Anterior cingulate cortex (tissue), 58 donors: ENCODE measurements around the gene ATP2A1.
"Not testable (repeated sequence)": the region's sequence is repeated elsewhere in the genome, so short reads cannot be mapped to it uniquely, and the experiment has no call there.

ENCODE experiments used
- DNase-seq, 58 donors: peaks; one replicate each; lab custom pipeline; 2025; lab: John Stamatoyannopoulos, UW

Gene ATP2A1

DNA sequence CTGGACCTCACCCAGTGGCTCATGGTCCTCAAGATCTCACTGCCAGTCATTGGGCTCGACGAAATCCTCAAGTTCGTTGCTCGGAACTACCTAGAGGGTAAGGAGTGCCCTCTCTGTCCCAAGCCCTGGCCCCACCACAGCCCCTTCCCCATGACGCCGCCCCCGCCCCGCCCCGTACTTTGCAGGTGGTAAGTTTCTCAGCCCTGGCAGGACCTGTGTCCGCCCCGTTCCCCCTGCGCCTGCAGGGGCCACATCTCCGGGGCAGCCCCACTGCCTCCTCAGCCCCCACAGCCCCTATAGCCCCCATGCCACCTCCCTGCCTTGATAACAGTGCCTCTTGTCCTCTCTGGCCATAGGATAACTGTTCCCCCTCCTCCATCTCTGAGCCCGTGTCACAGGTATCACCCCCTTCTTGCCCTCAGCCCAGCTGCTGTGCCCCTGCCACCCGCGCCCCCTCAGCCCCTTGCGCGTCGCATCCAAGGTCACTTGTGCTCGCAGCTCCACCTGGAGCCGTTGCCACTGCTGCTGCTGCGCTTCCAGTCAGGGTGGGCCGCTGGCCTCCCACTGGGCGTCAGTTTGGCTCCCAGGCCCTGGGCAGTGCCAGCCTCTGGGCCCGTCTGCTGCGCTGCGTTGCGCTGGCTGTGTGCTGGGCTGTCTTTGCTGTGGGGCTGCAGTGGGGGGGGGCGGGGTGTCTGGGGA, 25.2 kb downstream of the ATP2A1 start:
- no peak for DNase-seq

- no peak for DNase-seq
Measured at GRCh38 chr16:28904363-28904762, 26.1 kb downstream of the ATP2A1 start.

DNA sequence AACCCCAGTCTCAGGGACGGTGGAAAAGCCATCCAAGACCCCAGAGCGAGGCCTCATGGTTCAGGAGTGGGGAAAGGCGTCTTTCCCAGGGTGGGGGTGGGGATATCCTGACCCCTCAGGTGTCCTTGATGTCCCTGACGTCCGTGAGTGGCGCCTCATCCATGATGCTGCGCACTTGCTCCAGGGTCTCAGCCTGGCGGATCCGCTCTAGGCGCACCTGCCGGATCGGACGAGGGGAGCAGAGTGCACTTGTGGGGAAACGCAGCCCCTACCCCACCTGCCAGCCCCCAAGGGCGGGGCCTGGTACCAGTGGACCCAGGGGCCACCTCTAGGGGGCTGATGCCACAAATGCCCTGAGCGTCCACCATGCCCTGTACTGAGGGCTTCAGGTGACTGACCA, 26.5 kb downstream of the ATP2A1 start:
- DNase-seq, result no peak

DNA sequence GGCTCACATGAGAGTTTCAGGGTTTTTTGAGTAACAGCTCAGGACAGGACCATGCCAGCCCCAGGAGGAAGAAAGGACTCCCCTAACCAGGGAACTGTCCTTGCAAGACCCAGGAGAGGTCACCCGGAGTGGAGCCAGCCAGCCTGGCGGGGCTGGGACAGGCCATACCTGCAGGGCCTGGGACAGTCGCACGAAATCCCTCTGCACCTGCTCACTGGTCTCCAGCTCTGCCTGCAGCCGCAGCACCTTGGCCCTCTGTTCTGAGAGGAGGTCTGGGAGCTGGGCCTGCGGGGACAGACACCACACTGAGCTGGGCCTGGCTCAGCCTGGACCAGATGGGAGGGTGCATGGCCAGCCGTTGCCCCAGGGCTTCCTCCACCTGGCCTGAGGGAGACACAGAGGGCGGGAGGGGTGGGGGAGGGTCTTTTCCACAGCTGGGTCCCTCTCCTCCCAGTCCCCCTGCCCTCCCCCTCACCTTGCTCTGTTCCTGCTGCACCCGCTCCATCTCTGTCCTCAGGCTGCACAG, 27.0 kb downstream of the ATP2A1 start:
- DNase-seq, result no peak

DNA sequence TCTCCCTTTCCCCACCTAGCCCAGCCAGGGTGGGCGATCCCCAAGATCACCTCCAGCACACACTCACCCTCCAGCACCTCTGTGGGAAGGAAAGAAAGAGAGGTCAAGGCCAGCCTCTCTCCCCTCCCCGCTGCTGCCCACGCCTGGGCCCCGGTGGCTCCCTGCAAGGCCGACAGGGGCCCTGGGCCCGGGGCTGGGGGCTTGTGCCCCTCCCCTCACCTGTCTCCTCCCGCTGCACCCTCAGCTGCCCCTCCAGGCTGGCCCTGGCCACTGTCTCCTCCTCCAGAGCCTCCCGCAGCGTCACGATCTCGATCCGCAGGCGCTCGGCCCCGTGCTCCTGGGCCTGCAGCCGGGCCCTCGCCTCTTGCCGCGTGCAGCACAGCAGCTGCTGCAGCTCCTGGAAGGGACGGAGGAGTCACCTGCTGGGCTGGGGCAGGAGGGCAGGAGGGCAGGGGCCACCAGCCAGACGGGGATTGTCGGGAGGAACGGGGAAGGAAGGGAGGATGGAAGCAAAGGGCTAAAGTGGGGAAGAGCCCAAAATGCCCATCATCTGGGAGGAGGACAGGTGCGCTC, 27.6 kb downstream of the ATP2A1 start:
- no peak for DNase-seq

- DNase-seq, result no peak
Measured at GRCh38 chr16:28910086-28911031, 32.1 kb downstream of the ATP2A1 start.

DNA sequence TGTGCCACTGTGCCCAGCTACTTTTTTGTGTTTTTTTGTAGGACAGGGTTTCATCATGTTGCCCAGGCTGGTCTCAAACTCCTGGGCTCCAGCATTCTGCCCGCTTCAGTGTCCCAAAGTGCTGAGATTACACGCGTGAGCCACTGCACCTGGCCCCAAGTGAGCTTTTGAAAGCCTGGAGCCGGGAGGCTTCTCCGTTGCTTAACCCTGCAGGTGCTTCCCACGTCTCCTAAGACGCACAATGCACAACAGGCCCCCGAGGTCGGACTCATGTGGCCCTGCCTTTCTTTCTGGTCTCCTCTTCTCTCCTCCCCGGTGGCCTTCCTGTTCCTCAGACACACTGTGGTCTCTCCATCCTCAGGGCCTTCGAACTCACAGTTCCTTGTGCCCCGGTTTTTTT, 34.3 kb downstream of the ATP2A1 start:
- DNase-seq, result no peak

DNA sequence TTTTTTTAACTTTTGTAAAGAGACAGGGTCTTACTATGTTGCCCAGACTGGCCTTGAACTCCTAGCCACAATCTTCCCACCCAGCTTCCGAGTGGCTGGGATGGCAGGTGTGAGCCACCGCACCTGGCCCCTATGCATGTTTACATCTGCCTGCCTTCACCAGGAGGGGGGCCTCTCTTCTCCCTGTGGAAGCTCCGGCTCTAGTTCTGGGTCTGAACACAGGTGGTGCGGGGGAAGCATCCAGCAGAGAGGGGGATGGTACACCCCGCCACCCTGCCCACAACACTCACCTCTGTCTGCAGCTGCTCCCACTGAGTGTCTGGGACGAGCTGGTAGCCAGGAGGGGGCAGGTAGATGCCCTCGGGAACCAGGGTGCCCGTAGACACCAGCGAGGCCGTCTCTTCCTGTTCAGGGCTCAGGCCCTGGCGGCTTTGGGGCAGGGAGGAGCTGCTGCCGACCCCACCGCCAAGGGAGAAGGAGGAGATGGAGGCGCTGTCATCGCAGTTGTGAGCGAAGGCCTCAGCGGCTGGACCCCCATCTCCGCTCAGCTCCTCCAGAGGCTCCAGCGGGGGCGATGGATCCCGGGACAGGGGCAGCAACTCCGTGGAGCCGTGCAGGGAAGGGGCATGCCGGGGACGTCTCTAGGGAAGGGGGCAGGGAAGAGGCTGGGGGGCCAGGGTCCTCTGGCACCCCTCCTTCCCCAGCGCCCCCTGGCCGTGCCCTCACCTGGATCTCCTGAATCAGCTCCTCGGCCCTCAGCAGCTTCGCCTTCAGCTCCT, 35.8 kb downstream of the ATP2A1 start:
- DNase-seq, result no peak

GRCh38 chr16:28915181-28915580, 36.9 kb downstream of the ATP2A1 start:
- no peak for DNase-seq

DNA sequence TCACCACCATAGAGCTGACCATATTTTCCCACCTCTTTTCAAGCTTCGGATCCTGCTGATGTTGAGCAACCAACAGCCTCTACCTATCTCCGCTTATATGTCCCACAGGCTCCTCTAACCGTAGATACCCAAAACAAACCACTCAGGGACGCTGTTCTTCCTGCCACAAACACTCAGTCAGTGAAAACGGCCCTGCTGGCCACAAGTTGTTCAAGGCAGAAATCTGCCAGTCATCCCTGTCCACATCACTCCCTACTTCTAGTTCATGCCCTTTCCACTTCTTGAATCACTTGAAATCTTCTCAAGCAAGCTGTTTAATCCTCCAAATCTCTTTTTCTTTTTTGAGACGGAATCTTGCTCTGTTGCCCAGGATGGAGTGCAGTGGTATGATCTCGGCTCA, 38.8 kb downstream of the ATP2A1 start:
- no peak for DNase-seq

DNA sequence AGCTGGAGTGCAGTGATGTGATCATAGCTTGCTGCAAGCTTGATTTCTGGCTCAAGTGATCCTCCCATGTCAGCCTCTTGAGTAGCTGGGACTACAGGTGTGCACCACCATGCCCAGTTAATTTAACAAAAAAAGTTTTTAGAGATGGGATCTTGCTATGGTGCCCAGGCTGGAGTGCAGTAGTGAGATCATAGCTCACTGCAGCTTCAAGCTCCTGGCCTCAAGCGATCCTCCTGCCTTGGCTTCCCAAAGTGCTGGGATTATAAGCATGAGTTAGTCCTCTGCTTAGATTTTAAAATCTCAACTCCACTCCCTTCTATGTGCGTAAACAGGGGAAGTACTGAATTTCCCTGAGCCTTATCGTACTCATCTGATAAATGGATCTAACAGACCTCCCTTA, 40.4 kb downstream of the ATP2A1 start:
- DNase-seq, result no peak

- no peak for DNase-seq
Measured at GRCh38 chr16:28923231-28923587, 44.9 kb downstream of the ATP2A1 start.

DNA sequence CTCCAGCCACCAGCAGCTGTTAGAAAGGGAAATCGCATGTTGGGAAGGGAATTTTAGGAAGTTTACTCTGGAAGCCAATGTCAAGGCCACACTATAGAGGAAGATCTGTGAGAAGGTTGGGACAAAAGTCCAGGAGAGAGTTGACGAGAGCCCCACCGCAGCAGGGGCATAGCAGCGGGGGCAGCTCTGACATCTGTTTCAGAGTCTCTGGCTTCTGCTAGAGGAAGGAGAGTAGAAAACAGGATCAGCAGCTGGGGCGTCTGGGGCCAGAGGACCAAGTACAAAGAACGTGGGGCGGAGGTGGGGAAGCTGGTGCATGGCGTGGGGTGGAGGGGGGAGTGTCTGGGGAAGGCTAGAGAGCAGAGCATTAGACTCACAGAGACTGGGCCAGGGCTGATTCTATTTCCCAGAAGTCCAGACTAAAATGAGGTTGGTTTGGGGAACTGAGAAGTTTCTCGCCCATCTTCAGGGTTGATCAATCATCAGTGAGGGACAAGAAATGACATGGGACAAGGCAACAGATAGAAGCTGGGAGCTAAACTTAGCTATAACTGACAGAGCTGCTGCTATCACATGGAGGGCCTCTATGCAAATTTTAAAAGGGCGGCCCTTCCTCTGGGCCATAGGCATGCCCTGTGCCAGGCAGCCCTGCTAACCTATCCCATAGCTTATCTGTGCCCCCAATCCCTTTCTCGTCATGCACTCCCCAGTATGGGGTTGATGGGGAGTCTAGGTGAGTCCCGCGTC, 45.5 kb downstream of the ATP2A1 start:
- peak in 5 of 58 donors; percentile 2 to 33 (median 29) for DNase-seq

- DNase-seq, result peak in 1 of 58 donors; percentile 31
Measured at GRCh38 chr16:28924399-28924761, 46.1 kb downstream of the ATP2A1 start.

DNA sequence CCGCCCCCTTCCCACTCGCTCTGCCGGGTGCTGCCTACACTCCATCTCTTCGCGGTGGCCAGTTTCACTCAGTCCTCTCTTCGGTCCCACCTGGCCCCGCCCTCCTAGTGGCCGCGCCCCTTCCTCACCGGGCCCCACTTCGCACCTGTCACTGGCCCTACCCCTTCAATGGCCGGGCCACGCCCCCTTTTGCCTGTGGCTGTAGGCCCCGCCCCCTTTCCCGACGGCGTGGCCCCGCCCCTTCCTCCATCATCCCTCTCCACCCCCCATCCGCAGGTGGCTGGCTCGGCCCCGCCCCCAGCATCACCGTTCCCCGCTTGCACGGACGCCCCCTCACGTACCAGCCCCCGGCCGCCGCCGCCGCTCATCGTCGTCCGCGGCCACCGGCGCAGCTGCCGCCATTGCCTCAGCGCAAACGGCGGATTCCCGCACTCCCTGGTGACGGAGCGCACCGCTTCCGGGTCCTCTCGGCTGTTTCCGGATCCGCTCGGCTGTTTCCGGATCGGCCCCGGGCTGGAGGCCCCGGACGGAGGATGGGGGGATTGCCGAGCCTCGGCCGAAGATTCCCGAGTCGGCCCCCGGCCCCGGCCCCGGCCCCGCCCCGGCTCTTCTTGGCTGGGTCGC, 46.6 kb downstream of the ATP2A1 start, which contains the start of gene RABEP2:
TSS of gene RABEP2 (minus strand) at position 477 of the 624 bp plus-strand sequence. CDS start at position 402, 75 bp downstream.
- DNase-seq, result peak in 57 of 58 donors; percentile 71 to 97 (median 90)

DNA sequence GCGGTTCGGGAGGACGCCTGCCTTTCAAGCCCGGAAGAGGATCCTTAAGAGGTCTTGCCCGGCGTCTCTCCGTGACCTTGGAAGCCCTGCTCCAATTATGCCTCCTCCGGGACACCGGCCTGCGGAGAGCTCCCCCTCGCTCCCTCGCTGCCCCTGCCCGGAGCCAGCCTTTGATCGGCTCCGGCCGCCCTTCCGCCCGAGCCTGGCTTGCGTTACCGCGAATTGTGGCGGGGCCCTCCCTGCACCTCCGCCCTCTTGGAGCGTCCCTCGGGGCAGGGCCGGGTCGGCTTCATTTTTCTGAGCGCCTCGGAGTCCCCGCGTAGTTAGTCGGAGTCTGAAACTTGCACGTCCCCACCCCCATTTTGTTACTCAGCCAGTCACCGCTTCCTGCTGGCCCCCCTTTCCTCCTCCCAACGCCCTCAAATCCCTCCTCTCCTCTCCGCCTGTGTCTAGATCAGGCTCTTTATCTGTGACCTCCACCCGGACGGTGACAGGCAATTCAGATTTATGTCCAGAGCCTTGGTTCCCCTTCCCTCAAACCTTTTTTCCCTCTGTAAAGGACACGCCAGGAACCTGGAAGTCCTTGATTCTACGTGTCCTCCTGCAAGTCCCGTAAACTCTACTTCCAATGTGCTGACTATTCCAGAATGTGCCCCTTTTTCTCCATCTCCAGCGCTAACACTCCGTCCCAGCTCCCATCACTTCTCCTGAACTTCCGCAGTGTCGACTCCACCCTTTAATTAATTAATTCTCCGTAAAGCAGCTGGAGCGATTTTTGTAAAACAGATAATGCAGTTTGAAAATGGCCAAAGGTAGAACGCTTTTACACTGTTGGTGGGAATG, 47.3 kb downstream of the ATP2A1 start:
- peak in 37 of 58 donors; percentile 28 to 83 (median 66) for DNase-seq

DNA sequence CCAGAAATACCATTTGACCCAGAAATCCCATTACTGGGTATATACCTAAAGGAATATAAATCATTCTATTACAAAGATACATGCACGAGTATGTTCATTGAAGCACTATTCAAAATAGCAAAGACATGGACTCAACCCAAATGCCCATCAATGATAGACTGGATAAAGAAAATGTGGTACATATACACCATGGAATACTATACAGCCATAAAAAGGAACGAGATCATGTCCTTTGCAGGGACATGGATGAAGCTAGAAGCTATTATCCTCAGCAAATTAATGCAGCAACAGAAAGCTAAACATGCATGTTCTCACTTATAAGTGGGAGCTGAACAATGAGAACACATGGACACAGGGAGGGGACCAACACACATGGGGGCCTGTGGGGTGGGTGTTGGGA, 48.0 kb downstream of the ATP2A1 start:
- DNase-seq, result not testable (repeated sequence)

DNA sequence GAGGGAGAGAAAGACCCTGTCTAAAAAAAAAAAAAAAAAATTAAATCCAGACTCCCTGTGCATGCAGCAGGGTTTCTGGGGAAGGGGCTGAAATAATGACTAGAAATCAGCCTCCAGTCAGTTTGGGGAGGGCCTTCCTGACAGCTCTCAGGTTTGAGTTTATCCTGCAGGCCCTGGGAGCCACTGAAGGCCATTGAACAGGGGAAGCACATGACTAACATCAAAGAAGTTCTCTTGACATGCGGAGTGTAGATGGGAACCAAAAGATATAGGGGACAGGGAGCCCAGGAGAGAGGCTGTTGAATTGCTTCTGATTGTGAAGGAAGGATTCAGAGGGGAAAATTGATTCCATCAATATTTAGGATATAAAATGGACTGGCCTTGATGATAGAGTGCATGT, 49.5 kb downstream of the ATP2A1 start:
- DNase-seq, result no peak
